OCI-LY7 (cell line): ENCODE results near the gene GALNT2. TPM values are rescaled to one million over a fixed set of nuclear protein-coding genes. Genes with fewer than 3 reads are reported as not detected.

Experiments
- BruUV-seq: library from RNA; stranded (reverse); fragments of 400-500 nt; replicated peaks from 2 replicates; lab custom pipeline; 2021; lab: Mats Ljungman, UMichigan
- CTCF ChIA-PET: fragments of 300-600 bp; sonication (Branson Sonifier 250); formaldehyde crosslinking; loops from one replicate; lab custom pipeline; 2022; ENCODE audit warnings: antibody characterized with exemption; ENCODE audit not compliant: unreplicated experiment; lab: Charles Lee
- POLR2A ChIA-PET: fragments of 300-600 bp; sonication (Branson Sonifier 250); formaldehyde crosslinking; loops from one replicate; lab custom pipeline; 2022; ENCODE audit warnings: antibody characterized with exemption; lab: Charles Lee
- DNase-seq: peaks from one replicate; pipeline ENCODE4 v3.0.0-alpha.2; 2015; ENCODE audit warnings: low spot score
- H2AFZ ChIP-seq: fragments of 200-600 bp; sonication (generic), shearing (Covaris generic); 2 replicates; pipeline ENCODE4 v1.6.1; 2014; ENCODE audit warnings: mild to moderate bottlenecking, antibody characterized with exemption, low read length, moderate library complexity
- H3K27ac ChIP-seq: fragments of 200-600 bp; sonication (generic); 2 replicates; pipeline ENCODE4 v1.5.1; 2014; ENCODE audit warnings: mixed run types, low read depth, mild to moderate bottlenecking, moderate library complexity, low read length, inconsistent platforms; ENCODE audit not compliant: poor library complexity, severe bottlenecking
- H3K36me3 ChIP-seq: fragments of 200-600 bp; sonication (generic); 2 replicates; pipeline ENCODE4 v1.6.1; 2014; ENCODE audit warnings: mild to moderate bottlenecking, antibody characterized with exemption, low read length, moderate library complexity, mixed read lengths; ENCODE audit not compliant: insufficient read depth
- H3K4me1 ChIP-seq: fragments of 200-600 bp; sonication (generic); 2 replicates; pipeline ENCODE4 v1.5.1; 2014; ENCODE audit warnings: mild to moderate bottlenecking, low read length; ENCODE audit not compliant: insufficient read depth, poor library complexity, severe bottlenecking
- H3K4me2 ChIP-seq: fragments of 200-600 bp; sonication (generic); 2 replicates; pipeline ENCODE4 v1.6.1; 2014; ENCODE audit warnings: mild to moderate bottlenecking, low read length
- H3K4me3 ChIP-seq: fragments of 200-600 bp; sonication (generic); 2 replicates; pipeline ENCODE4 v1.5.1; 2014; ENCODE audit warnings: mild to moderate bottlenecking, low read depth, low read length; ENCODE audit not compliant: poor library complexity, severe bottlenecking
- H3K79me2 ChIP-seq: fragments of 200-600 bp; sonication (generic); 2 replicates; pipeline ENCODE4 v1.6.1; 2016; ENCODE audit warnings: low read depth, mild to moderate bottlenecking, low read length, moderate library complexity, mixed read lengths; ENCODE audit not compliant: insufficient read depth
- H3K9me2 ChIP-seq: fragments of 200-600 bp; sonication (generic); 2 replicates; pipeline ENCODE4 v1.6.1; 2016; ENCODE audit warnings: mild to moderate bottlenecking, low read length, mixed read lengths; ENCODE audit not compliant: insufficient read depth
- H3K9me3 ChIP-seq: fragments of 200-600 bp; sonication (generic); 2 replicates; pipeline ENCODE4 v1.6.1; 2014; ENCODE audit warnings: mild to moderate bottlenecking, mixed run types, low read length, mixed read lengths
- H4K20me1 ChIP-seq: fragments of 200-600 bp; sonication (generic); 2 replicates; pipeline ENCODE4 v1.6.1; 2014; ENCODE audit warnings: mild to moderate bottlenecking, antibody characterized with exemption, low read length, moderate library complexity, mixed read lengths; ENCODE audit not compliant: insufficient read depth
- CTCF ChIP-seq: fragments of 200-600 bp; sonication (generic); conservative IDR thresholded peaks from 2 replicates; pipeline ENCODE4 v1.5.1; 2014; ENCODE audit warnings: mild to moderate bottlenecking, antibody characterized with exemption, low read length, moderate library complexity, mixed read lengths
- EZH2phosphoT487 ChIP-seq: fragments of 200-600 bp; sonication (generic); IDR thresholded peaks from 2 replicates; pipeline ENCODE4 v1.6.1; 2018; ENCODE audit warnings: low read depth, borderline replicate concordance, mild to moderate bottlenecking, mixed run types, antibody characterized with exemption, low read length, moderate library complexity, mixed read lengths
- intact Hi-C: fragments of 100-400 bp; cut with micrococcal nuclease; formaldehyde crosslinking; loops from one replicate; pipeline ENCODE4 v1.10.0; 2022; ENCODE audit not compliant: unreplicated experiment
- total RNA-seq, 2 experiments: library from RNA; depleted of rRNA in 1 of 2; stranded (reverse); fragments of >200 nt in 1 of 2; shearing (Covaris generic) in 1 of 2; gene quantifications; 2 replicates each; pipeline ENCODE4 v1.2.3, GENCODE V29; 2014 to 2022

Gene GALNT2
- total RNA-seq, 2 experiments from 2014 or later: 29.9 to 67.3 TPM

GRCh38 chr1:230316864-230317745 is 250.1 kb downstream of the GALNT2 start:
- BruUV-seq: no TSS peak
- TF ChIP-seq EZH2phosphoT487 (no peak), CTCF (no peak)
- Histone ChIP-seq H2AFZ (no peak overlapping the region), H3K4me2 (no peak overlapping the region), H3K79me2 (no peaks in the 10 kb centered on the region), H3K9me2 (no peaks in the 10 kb centered on the region), H3K4me1 (no peaks in the 10 kb centered on the region), H3K27ac (no peak overlapping the region), H3K4me3 (no peak overlapping the region), H3K36me3 (no peaks in the 10 kb centered on the region), H4K20me1 (no peaks in the 10 kb centered on the region), H3K9me3 (no peaks in the 10 kb centered on the region)
- ChIA-PET CTCF (no interaction called here), POLR2A (interaction anchor here (0.6 kb wide), 1 partner anchor 31 kb away, joined by 3 read pairs; no protein-coding TSS in a partner anchor)
- intact Hi-C loops: loop anchor here (10.0 kb wide), 1 partner anchor 462 kb away; no protein-coding TSS in a partner anchor
- no peak for DNase-seq

- Histone ChIP-seq H3K4me3 (no peak overlapping the region), H2AFZ (no peak overlapping the region), H3K9me2 (no peaks in the 10 kb centered on the region), H3K9me3 (no peaks in the 10 kb centered on the region), H3K27ac (no peak overlapping the region), H3K4me1 (no peaks in the 10 kb centered on the region), H3K79me2 (no peaks in the 10 kb centered on the region), H4K20me1 (no peaks in the 10 kb centered on the region), H3K4me2 (no peak overlapping the region), H3K36me3 (no peaks in the 10 kb centered on the region)
- CTCF ChIA-PET: no interaction called here
- POLR2A ChIA-PET: interaction anchor here (0.6 kb wide), 1 partner anchor 30 kb away, joined by 3 read pairs; no protein-coding TSS in a partner anchor
- intact Hi-C loops: loop anchor here (10.0 kb wide), 1 partner anchor 463 kb away; no protein-coding TSS in a partner anchor
- no peak for DNase-seq
- BruUV-seq: no TSS peak
- TF ChIP-seq CTCF (no peak), EZH2phosphoT487 (no peak)
Observed at GRCh38 chr1:230317823-230318819, 251.1 kb downstream of the GALNT2 start.
